IMR-90 (cell line): ENCODE measurements around the gene DNAJB2.

ENCODE experiments used
- CTCF ChIP-seq: conservative IDR thresholded peaks from 2 replicates; pipeline ENCODE4 v1.5.1; 2012; ENCODE audit warnings: mild to moderate bottlenecking, low read depth, low read length, improper control_type of control experiment
- MXI1 ChIP-seq: IDR thresholded peaks from 2 replicates; pipeline ENCODE4 v1.6.1; 2012; ENCODE audit warnings: low read depth, mild to moderate bottlenecking, low read length, moderate library complexity, borderline replicate concordance
- POLR2A ChIP-seq: IDR thresholded peaks from 2 replicates; pipeline ENCODE4 v1.6.1; 2012; ENCODE audit warnings: mild to moderate bottlenecking, low read depth, low read length

GRCh38 chr2:219244789-219245147 is 34.4 kb upstream of the DNAJB2 start:
- TF ChIP-seq CTCF (no peak), MXI1 (no peak; the same call in 1 of the 2 replicates), POLR2A (no peak)
